Measurements from ENCODE around the gene RNPEP. TPM values are rescaled to one million over a fixed set of nuclear protein-coding genes. Genes with fewer than 3 reads are reported as not detected.
A peak's percentile ranks its signal among the peaks of the same experiment; 100 is the strongest.

RNPEP gene
- total and polyA plus RNA-seq, 2 of the 8 experiments (the other 6 are each of a cell fraction or from before 2014, with no cell fraction given), result 34.1 to 51.1 TPM

- no peak within 1 kb of the TSS for H3K23ac ChIP-seq (ENCODE audit: insufficient read length)
- H2BK12ac ChIP-seq (ENCODE audit: low read depth, low read length), result no peak within 1 kb of the TSS; the same call in 1 of the 2 replicates
- peak within 1 kb of the TSS; percentile 48 to 64 (median 58); a peak in 7 of 8 replicates for H3K4me3 ChIP-seq (ENCODE audit: extremely low read depth in 1 of 4, insufficient read depth in 2 of 4, low read depth in 3 of 4, low read length in 4 of 4)
- H3K27ac ChIP-seq (ENCODE audit: low read depth, low read length), result no peak within 1 kb of the TSS
- no peak within 1 kb of the TSS for H2BK20ac ChIP-seq (ENCODE audit: low read length)
- H2BK15ac ChIP-seq (ENCODE audit: low read length), result no peak within 1 kb of the TSS; the same call in 1 of the 2 replicates
- H3K18ac ChIP-seq (ENCODE audit: extremely low read depth, low read length), result 0 out of 2 replicates have a peak within 1 kb of the TSS, but pooled peaks have one; percentile 36
- H3K27me3 ChIP-seq (replicated peaks in 1 of 4; ENCODE audit: control insufficient read depth in 3 of 4, extremely low read depth in 1 of 4, insufficient read depth in 3 of 4, low read length in 3 of 4), result peaks cover 0 to 15% (median 13%) of the 10 kb centered on the region in 4 experiments; a peak in 6 of 7 replicates
- peaks cover 7 to 19% (median 10%) of the 10 kb centered on the region in 4 experiments for H3K4me1 ChIP-seq (replicated peaks in 1 of 4; ENCODE audit: control insufficient read depth in 3 of 4, insufficient read depth in 4 of 4, low read length in 3 of 4)
- no peaks in the 10 kb centered on the region for H3K9me3 ChIP-seq (ENCODE audit: insufficient read depth in 2 of 2, low read depth in 1 of 2, low read length in 1 of 2)
- no peak within 1 kb of the TSS for H4K91ac ChIP-seq (replicated peaks; ENCODE audit: insufficient read length, low read length)
- no peak within 1 kb of the TSS for H2BK5ac ChIP-seq (ENCODE audit: low read depth, low read length)
- H2AFZ ChIP-seq (ENCODE audit: low read length), result peak within 1 kb of the TSS; percentile 97
- peak within 1 kb of the TSS in 1 of 4 experiments; percentile 61; a peak in 2 of 7 replicates for H3K9ac ChIP-seq (replicated peaks in 1 of 4; ENCODE audit: extremely low read depth in 1 of 4, low read depth in 3 of 4, low read length in 3 of 4)
- ChIA-PET POLR2A (ENCODE audit: partially characterized antibody) (interaction anchor here (0.6 to 3.4 kb wide), 13 partner anchors 10 to 491 kb away, joined by 3 to 27 read pairs (median 3); partner anchors contain the start of gene TIMM17A), CTCF (ENCODE audit: partially characterized antibody) (interaction anchor here (0.7 to 8.4 kb wide), 25 partner anchors 9 to 434 kb away, joined by 3 to 145 read pairs (median 6); partner anchors contain the start of gene TIMM17A)
- 8% methylated on average over 28 of the region's 28 CpGs; no CpG with 5 or more reads in 1 of the 2 experiments for WGBS, 2 experiments (ENCODE audit: extremely low coverage in 1 of 2, insufficient coverage in 1 of 2, insufficient read length in 1 of 2, insufficient replicate concordance in 2 of 2, low coverage in 1 of 2, low lambda C conversion rate in 2 of 2, missing lambda C conversion rate in 1 of 2)
- H3K79me1 ChIP-seq (ENCODE audit: low read depth, low read length), result no peaks in the 10 kb centered on the region
- H4K5ac ChIP-seq (ENCODE audit: insufficient read length, low read depth, low read length), result no peak within 1 kb of the TSS
- H4K8ac ChIP-seq (ENCODE audit: extremely low read depth, insufficient read depth, low read length), result 0 out of 2 replicates have a peak within 1 kb of the TSS, but pooled peaks have one; percentile 4
- H3K14ac ChIP-seq (ENCODE audit: insufficient read length), result no peak within 1 kb of the TSS
- no peak within 1 kb of the TSS for H3K4ac ChIP-seq (replicated peaks; ENCODE audit: insufficient read length, low read depth, low read length)
- H3K23me2 ChIP-seq (ENCODE audit: low read depth, low read length), result peaks cover 8% of the 10 kb centered on the region
- H3K36me3 ChIP-seq (ENCODE audit: control insufficient read depth in 2 of 4, insufficient read depth in 4 of 4, low read length in 3 of 4), result no peaks in the 10 kb centered on the region; a peak in 1 of 8 replicates
- H3K4me2 ChIP-seq (ENCODE audit: insufficient read depth in 1 of 2, low read depth in 2 of 2, low read length in 2 of 2), result peak within 1 kb of the TSS; percentile 94 to 99
- peak; percentile 75 for FAIRE-seq
- H3K79me2 ChIP-seq (ENCODE audit: control insufficient read depth in 1 of 2, insufficient read depth in 2 of 2, low read length in 2 of 2), result no peaks in the 10 kb centered on the region
- peak within 1 kb of the TSS; percentile 30; the same call in 1 of the 2 replicates for H2AK5ac ChIP-seq (ENCODE audit: low read depth, low read length)
- H4K20me1 ChIP-seq (replicated peaks in 1 of 2; ENCODE audit: control insufficient read depth in 1 of 2, insufficient read depth in 2 of 2, low read length in 2 of 2), result no peaks in the 10 kb centered on the region
- no peak within 1 kb of the TSS for H3K56ac ChIP-seq (replicated peaks; ENCODE audit: insufficient read length, low read depth, low read length)
- no peak within 1 kb of the TSS for H2BK120ac ChIP-seq (replicated peaks; ENCODE audit: low read depth, low read length)
- DNase-seq (ENCODE audit: low read depth in 1 of 2, low spot score in 2 of 2), result peak; percentile 74 to 84
- peak; percentile 92 for TF ChIP-seq TEAD4 (IDR thresholded peaks at IDR 0.05; ENCODE audit: low read depth, low read length)
- TF ChIP-seq, protein P1, sequence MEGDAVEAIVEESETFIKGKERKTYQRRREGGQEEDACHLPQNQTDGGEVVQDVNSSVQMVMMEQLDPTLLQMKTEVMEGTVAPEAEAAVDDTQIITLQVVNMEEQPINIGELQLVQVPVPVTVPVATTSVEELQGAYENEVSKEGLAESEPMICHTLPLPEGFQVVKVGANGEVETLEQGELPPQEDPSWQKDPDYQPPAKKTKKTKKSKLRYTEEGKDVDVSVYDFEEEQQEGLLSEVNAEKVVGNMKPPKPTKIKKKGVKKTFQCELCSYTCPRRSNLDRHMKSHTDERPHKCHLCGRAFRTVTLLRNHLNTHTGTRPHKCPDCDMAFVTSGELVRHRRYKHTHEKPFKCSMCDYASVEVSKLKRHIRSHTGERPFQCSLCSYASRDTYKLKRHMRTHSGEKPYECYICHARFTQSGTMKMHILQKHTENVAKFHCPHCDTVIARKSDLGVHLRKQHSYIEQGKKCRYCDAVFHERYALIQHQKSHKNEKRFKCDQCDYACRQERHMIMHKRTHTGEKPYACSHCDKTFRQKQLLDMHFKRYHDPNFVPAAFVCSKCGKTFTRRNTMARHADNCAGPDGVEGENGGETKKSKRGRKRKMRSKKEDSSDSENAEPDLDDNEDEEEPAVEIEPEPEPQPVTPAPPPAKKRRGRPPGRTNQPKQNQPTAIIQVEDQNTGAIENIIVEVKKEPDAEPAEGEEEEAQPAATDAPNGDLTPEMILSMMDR (IDR thresholded peaks at IDR 0.05; ENCODE audit: control extremely low read depth in 1 of 3, insufficient read depth in 1 of 3, low read depth in 1 of 3, low read length in 3 of 3), result no peak
- TF ChIP-seq POLR2AphosphoS5 (IDR thresholded peaks at IDR 0.05; ENCODE audit: low read depth, low read length), result no peak; the same call in 1 of the 2 replicates
- peak; percentile 7 for TF ChIP-seq KDM4A (IDR thresholded peaks at IDR 0.05; ENCODE audit: low read depth, low read length, severe bottlenecking)
- peak; percentile 9; the same call in 1 of the 2 replicates for TF ChIP-seq SP2 (IDR thresholded peaks at IDR 0.05; ENCODE audit: low read length)
- no peak for TF ChIP-seq BACH1 (IDR thresholded peaks at IDR 0.05; ENCODE audit: low read length)
- TF ChIP-seq SP1 (IDR thresholded peaks at IDR 0.05; ENCODE audit: low read depth, low read length), result peak; percentile 82; the same call in 1 of the 2 replicates
- peak; percentile 65; the same call in 1 of the 2 replicates for TF ChIP-seq TAF1 (IDR thresholded peaks at IDR 0.05; ENCODE audit: low read depth, low read length)
- no peak for TF ChIP-seq TAF7 (optimal IDR thresholded peaks at IDR 0.05; ENCODE audit: borderline replicate concordance, low read depth, low read length)
Observed at GRCh38 chr1:201946224-201946908, 36.1 kb upstream of the RNPEP start, which contains the start of gene LMOD1. Gene LMOD1 (minus strand): TSS chr1:201946548. CDS start chr1:201946340, 208 bp downstream.
